Activated CD8-positive, alpha-beta memory T cell treated with anti-CD3 and anti-CD28 coated beads, Interleukin-2, amount 50 U/mL, for 48 hours (primary cell): ENCODE data around the gene PACRGL.

Experiments
- DNase-seq: peaks from one replicate; pipeline ENCODE4 v3.0.0-alpha.2; 2020

The PACRGL gene

DNA sequence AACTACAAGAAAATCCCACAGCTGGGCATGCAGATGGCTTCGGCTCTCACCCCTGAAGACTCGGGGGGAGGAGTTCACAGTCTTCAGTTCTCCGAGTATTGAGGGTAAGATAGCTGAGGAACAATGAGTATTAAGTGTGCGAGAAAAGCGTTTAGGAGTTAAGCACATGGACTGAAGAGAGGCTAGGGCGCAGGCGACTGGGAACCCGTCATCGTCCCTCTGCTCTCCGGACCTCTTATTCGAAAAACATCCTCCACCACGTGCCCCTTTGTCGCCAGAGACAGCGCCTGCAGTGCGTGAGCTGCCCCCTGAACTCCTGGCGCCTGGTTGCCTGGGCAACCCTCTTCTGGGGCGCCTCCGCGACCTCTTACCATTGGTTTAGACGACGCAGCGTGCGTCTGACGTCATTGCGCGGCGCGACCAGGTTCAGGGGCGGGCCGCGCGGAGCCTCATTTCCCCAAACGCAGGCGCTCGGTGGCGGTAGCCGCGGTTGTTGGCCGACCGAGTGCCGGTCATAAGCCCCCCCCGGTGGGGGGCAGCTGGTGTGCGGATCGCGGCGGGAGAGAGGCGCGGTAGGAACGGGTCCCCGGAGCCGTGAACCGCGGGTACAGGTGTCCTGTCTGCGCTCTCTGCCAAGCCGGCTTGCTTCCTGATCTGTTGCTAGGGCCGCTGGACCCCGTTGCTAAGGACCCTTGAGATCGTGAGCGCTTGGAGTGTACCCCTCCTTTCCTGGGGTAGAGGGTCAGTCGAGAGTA is at the start of gene PACRGL:
Gene PACRGL, plus strand, starts transcription at position 452 of the 755 bp plus-strand sequence. CDS start 4,024 bp downstream, outside the sequence.
- DNase-seq: peak; percentile 96

DNA sequence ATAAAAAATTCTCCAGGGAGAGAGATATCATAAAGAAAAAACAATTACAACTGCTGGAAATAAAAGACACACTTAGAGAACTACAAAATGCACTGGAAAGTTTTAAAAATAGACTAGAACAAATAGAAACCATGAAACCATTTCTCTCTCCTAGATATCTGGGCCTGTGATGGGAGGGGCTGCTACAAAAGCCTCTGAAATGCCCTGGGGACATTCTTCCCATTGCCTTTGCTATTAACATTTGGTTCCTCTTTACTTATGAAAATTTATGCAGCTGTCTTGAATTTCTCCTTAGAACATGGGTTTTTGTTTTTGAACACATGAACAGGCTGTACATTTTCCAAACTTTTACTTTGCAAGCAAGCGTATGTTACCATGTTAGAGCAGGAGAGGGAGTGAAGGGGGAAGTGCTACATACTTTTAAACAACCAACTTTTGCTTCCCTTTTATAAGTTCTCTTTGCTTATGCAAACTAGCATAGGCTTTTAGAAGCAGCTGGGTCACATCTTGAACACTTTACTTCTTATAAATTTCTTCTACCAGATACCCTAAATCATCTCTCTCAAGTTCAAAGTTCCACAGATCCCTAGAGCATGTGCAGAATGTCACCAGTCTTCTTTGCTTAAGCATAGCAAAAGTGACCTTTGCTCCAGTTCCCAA is 47.9 kb upstream of the PACRGL start:
- no peak for DNase-seq

GRCh38 chr4:20658456-20658855 is 41.8 kb upstream of the PACRGL start:
- no peak for DNase-seq

DNA sequence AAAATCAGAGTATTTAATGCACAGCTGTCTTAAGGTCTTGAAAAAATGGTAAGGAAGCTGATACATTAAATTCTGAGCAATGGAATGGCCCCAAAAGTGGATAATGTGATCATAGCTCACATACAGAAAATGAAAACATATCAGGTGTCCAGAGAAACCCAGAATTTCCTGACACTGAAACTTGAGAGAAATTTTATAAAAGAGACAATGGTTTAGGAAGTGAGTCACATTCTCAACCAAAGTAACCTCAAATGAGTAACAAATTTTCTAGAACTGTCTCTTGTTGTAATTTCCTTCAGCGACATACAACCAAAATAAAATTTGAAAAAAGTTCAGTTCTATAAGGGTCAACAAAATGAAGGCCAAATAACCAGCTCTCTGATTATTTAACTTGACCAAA is 37.4 kb upstream of the PACRGL start:
- DNase-seq: no peak

DNA sequence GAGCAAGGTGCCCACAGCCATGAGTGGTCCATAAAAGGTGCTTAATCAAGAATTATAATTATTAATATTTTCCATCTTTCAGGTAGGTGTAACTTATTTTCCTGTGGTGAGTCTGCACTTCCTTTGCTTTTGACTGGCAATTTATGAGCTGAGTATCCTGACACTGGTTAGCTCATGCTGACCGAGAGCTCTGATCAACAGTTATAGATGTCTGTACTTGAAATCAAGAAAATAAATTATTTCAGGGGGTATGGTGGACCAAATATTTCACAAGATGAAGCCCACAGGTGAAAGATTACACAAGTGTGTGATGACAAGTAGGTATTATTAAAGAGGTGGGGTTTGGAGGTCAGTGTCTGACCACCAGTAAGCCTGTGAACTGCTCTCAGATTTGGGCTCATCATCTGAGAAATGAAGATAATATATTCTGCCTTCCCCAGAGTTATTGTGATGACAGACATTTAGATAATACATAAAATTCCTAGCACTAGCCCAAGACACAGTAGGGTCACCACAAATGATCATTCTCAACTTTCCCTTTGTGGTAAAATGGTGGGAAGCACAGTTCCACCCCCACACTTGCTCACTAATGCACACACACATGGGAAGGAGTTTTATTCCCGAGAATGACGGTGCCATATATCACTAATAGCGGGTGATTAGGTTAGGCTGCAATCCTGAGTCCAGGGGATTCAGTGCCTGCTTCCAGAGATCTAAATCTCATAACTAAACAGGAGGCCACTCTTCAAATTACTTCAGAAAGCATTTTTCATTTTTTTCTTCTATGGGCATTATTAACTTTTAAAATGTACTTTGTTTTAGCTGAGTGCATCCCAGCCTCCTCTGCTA is 34.0 kb upstream of the PACRGL start:
- no peak for DNase-seq

GRCh38 chr4:20672262-20672661 is 28.0 kb upstream of the PACRGL start:
- DNase-seq: no peak

- no peak for DNase-seq
Observed at GRCh38 chr4:20675786-20676185, 24.5 kb upstream of the PACRGL start.

DNA sequence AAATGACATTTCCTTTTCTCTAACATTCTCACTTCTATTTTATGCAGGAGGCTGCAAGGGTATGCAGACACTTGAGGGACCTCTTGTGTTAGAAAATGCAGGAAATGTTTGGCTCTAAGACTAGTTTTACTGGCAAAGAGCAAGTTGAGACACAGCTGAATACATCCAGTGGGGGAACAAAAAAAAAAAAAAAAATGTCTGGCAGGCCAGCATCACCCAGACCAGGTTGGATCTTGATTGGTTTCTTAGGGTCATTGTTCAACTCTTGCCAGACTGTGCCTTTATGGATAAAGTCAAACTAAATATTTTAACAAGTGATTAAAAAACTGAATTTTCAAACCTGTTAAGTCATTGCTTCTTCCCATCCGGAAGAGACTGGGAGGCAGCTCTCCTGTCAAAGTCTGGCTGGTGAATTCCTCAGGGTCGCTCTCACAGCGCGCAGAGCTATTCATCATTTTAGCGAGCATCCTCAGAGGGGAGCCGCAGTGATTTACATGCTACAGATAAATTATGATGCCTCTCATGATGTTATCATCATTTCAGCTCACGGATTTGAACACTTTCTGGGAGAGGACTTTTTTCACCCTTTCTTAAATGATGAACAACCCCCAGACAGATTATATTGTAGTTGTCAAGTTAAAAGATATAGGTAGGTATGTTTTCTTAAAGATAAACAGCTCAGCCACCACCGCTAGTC is 23.6 kb upstream of the PACRGL start:
- no peak for DNase-seq

- DNase-seq: no peak
Observed at GRCh38 chr4:20678400-20678799, 21.9 kb upstream of the PACRGL start.

GRCh38 chr4:20679951-20680350 is 20.3 kb upstream of the PACRGL start:
- DNase-seq: no peak

- no peak for DNase-seq
Observed at GRCh38 chr4:20680736-20681135, 19.5 kb upstream of the PACRGL start.

GRCh38 chr4:20681271-20681670 is 19.0 kb upstream of the PACRGL start:
- no peak for DNase-seq

GRCh38 chr4:20682853-20683252 is 17.4 kb upstream of the PACRGL start:
- DNase-seq: no peak

GRCh38 chr4:20683766-20684165 is 16.5 kb upstream of the PACRGL start:
- no peak for DNase-seq

- no peak for DNase-seq
Observed at GRCh38 chr4:20684852-20685763, 15.2 kb upstream of the PACRGL start.

- DNase-seq: no peak
Observed at GRCh38 chr4:20687864-20688263, 12.4 kb upstream of the PACRGL start.

DNA sequence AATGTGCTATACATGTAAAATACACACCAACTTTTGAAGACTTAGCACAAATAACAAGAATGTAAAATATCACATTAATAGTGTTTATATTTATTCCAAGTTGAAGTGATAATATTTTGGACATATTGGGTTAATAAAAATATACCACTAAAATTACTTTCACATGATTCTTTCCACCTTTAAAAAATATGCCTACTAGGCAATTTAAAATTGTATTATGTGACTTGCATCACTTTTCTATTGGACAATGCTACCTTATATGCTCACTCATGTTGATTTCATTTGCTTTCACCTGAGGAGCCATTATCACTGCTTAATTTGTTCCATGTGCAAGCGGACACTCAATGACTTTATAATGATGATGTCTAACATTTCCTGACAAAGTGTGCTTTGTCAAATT is 3.4 kb upstream of the PACRGL start:
- DNase-seq: no peak

- no peak for DNase-seq
Observed at GRCh38 chr4:20698382-20698781, 1.9 kb upstream of the PACRGL start.

- DNase-seq: no peak
Observed at GRCh38 chr4:20698820-20699219, 1.4 kb upstream of the PACRGL start.

DNA sequence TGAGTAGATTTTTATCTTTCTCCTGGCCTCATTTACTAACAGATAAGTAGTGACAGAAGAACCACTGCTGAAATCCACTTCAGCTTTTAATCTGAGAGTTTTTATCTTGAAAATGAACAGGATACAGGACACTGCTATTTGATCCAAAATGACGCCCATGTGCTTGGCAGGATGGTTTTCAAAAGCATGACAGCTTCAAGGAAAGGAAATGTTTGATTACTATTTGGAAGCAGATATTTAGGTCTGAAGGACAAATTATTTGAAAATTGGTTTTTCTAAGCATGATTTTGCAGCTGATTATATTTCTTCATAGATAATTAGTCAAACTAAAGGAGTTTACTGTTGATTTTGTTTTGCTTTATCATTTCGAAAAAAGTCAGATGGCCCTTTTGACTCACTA is 11.1 kb downstream of the PACRGL start:
- DNase-seq: no peak

GRCh38 chr4:20723019-20723418 is 22.8 kb downstream of the PACRGL start:
- no peak for DNase-seq

DNA sequence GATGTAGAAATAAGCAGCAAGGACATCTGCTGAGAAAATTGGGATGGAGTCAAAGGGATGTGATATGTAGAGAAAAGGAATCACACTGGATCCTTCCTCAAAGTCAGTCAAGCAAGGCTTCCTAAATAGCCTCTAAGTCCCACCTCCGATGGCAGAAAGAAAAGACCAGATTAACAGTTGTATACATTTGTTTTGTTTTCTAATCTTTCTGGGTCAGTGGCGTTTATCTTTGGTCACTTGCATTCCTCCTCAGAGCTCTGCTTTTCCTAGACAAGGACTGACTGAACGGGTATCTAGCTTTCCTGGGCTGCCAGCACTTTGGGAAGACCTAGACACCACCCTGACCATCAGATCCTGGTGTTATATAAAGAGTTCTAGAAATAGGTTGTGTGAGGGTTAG is 23.2 kb downstream of the PACRGL start:
- DNase-seq: no peak
